GM12878 (cell line): ENCODE data around the gene HELZ. TPM values are rescaled to one million over a fixed set of nuclear protein-coding genes. Genes with fewer than 3 reads are reported as not detected.
A peak's percentile ranks its signal among the peaks of the same experiment; 100 is the strongest.

Experiments
- BACH1 ChIP-seq: fragments of 450-650 bp; IDR thresholded peaks from 2 replicates; pipeline ENCODE4 v1.6.1; 2017; ENCODE audit warnings: mild to moderate bottlenecking, borderline replicate concordance
- CBX5 ChIP-seq: sonication (generic); IDR thresholded peaks from 2 replicates; pipeline ENCODE4 v1.6.1; 2016; ENCODE audit warnings: low read depth, moderate library complexity, mild to moderate bottlenecking, inconsistent platforms
- CHD2 ChIP-seq: IDR thresholded peaks from 2 replicates; pipeline ENCODE4 v1.6.1; 2011; ENCODE audit warnings: low read depth, low read length, improper control_type of control experiment, borderline replicate concordance
- ESRRA ChIP-seq: IDR thresholded peaks from 2 replicates; pipeline ENCODE4 v1.6.1; 2012; ENCODE audit warnings: mild to moderate bottlenecking, low read length, improper control_type of control experiment
- IKZF2 ChIP-seq, 2 experiments: fragments of 450-650 bp; IDR thresholded peaks; 2 replicates each; pipeline ENCODE4 v1.6.1; 2017; ENCODE audit warnings: mild to moderate bottlenecking in 2 of 2, moderate library complexity in 2 of 2
- KLF5 ChIP-seq: fragments of 450-650 bp; IDR thresholded peaks from 2 replicates; pipeline ENCODE4 v1.6.1; 2014; ENCODE audit warnings: mild to moderate bottlenecking; ENCODE audit not compliant: partially characterized antibody
- MTA2 ChIP-seq: fragments of 450-650 bp; IDR thresholded peaks from 2 replicates; pipeline ENCODE4 v1.6.1; 2016; ENCODE audit warnings: low read depth, mild to moderate bottlenecking, moderate library complexity
- MXI1 ChIP-seq: fragments of 150-350 bp; IDR thresholded peaks from 2 replicates; pipeline ENCODE4 v1.6.1; 2011; ENCODE audit warnings: low read depth, mild to moderate bottlenecking, inconsistent platforms, low read length, improper control_type of control experiment
- NR2C1 ChIP-seq: fragments of 450-650 bp; IDR thresholded peaks from 2 replicates; pipeline ENCODE4 v1.6.1; 2017; ENCODE audit warnings: antibody characterized with exemption, mild to moderate bottlenecking, moderate library complexity
- PAX5 ChIP-seq: IDR thresholded peaks from 2 replicates; pipeline ENCODE4 v1.6.1; 2011; ENCODE audit warnings: low read depth, low read length, borderline replicate concordance
- POU2F2 ChIP-seq: IDR thresholded peaks from 3 replicates; pipeline ENCODE4 v1.6.1; 2011; ENCODE audit warnings: low read depth, mild to moderate bottlenecking, low read length, borderline replicate concordance
- RCOR1 ChIP-seq: conservative IDR thresholded peaks from 2 replicates; pipeline ENCODE4 v1.6.1; 2012; ENCODE audit warnings: low read depth, low read length, improper control_type of control experiment
- RFX5 ChIP-seq: IDR thresholded peaks from 2 replicates; pipeline ENCODE4 v1.6.1; 2011; ENCODE audit warnings: low read depth, low read length, improper control_type of control experiment
- RUNX3 ChIP-seq: IDR thresholded peaks from 2 replicates; pipeline ENCODE4 v1.6.1; 2012; ENCODE audit warnings: low read length, inconsistent platforms
- SIN3A ChIP-seq: IDR thresholded peaks from 2 replicates; pipeline ENCODE4 v1.6.1; 2012; ENCODE audit warnings: low read depth, low read length, improper control_type of control experiment
- SKIL ChIP-seq: fragments of 450-650 bp; IDR thresholded peaks from 2 replicates; pipeline ENCODE4 v1.6.1; 2017; ENCODE audit warnings: mild to moderate bottlenecking, low read depth, inconsistent platforms; ENCODE audit not compliant: poor library complexity, severe bottlenecking
- SMAD5 ChIP-seq: IDR thresholded peaks from 2 replicates; pipeline ENCODE4 v1.6.1; 2016; ENCODE audit warnings: antibody characterized with exemption, low read depth
- SPI1 ChIP-seq: IDR thresholded peaks from 2 replicates; pipeline ENCODE4 v1.6.1; 2011; ENCODE audit warnings: low read depth, mild to moderate bottlenecking, low read length, moderate library complexity, borderline replicate concordance; ENCODE audit not compliant: insufficient read depth
- SREBF2 ChIP-seq: IDR thresholded peaks from 2 replicates; pipeline ENCODE4 v1.6.1; 2012; ENCODE audit warnings: mild to moderate bottlenecking, low read length
- SRF ChIP-seq, 2 experiments: IDR thresholded peaks; 2 replicates each; pipeline ENCODE4 v1.6.1; 2011; ENCODE audit warnings: low read depth in 2 of 2, low read length in 2 of 2, mild to moderate bottlenecking in 1 of 2, moderate library complexity in 1 of 2
- ZNF274 ChIP-seq: IDR thresholded peaks from one replicate; pipeline ENCODE4 v1.8.0; 2011; ENCODE audit not compliant: insufficient read length, insufficient read depth
- ZNF592 ChIP-seq: fragments of 450-650 bp; IDR thresholded peaks from 2 replicates; pipeline ENCODE4 v1.6.1; 2017; ENCODE audit warnings: mild to moderate bottlenecking, moderate library complexity
- ZSCAN29 ChIP-seq: fragments of 450-650 bp; IDR thresholded peaks from 2 replicates; pipeline ENCODE4 v1.6.1; 2017; ENCODE audit warnings: mild to moderate bottlenecking, moderate library complexity
- ZZZ3 ChIP-seq: IDR thresholded peaks from 2 replicates; pipeline ENCODE4 v1.6.1; 2011; ENCODE audit warnings: low read depth; ENCODE audit not compliant: control insufficient read depth, insufficient read length
- polyA plus RNA-seq, 11 experiments: library from polyadenylated mRNA; depleted of rRNA in 4 of 11; unstranded in 6 of 11; stranded (reverse) in 5 of 11; fragments of >200 nt; fragmentation: Nextera tagmentation in 4 of 11; fragmentation: Illumina TruSeq in 1 of 11; extraction: Ambion mirVana in 4 of 11; extraction: Trizol in 1 of 11; gene quantifications; 1 replicate in 1 of 11; 2 replicates in 10 of 11; pipeline versions ENCODE4 v1.2.1 to v1.2.3, GENCODE V29; 2011 to 2016; ENCODE audit warnings: inconsistent platforms in 2 of 11, missing spikeins in 2 of 11, low read depth in 1 of 11
- total RNA-seq, 4 experiments: library from RNA; depleted of rRNA in 3 of 4; stranded (reverse); fragments of >200 nt in 3 of 4; fragmentation: Illumina TruSeq in 1 of 4; extraction: Trizol in 1 of 4; gene quantifications; 2 replicates each; pipeline versions ENCODE4 v1.2.1 to v1.2.3, GENCODE V29; 2013 to 2021
- TF ChIP-seq, protein P1 (sequence below): fragments of 450-650 bp; IDR thresholded peaks from 2 replicates; pipeline ENCODE4 v1.6.1; 2016; ENCODE audit warnings: mild to moderate bottlenecking

Gene HELZ
- total and polyA plus RNA-seq, 10 of the 15 experiments (the other 5 are each of a cell fraction or from before 2014, with no cell fraction given): 1.5 to 36.8 (median 19.1) TPM

DNA sequence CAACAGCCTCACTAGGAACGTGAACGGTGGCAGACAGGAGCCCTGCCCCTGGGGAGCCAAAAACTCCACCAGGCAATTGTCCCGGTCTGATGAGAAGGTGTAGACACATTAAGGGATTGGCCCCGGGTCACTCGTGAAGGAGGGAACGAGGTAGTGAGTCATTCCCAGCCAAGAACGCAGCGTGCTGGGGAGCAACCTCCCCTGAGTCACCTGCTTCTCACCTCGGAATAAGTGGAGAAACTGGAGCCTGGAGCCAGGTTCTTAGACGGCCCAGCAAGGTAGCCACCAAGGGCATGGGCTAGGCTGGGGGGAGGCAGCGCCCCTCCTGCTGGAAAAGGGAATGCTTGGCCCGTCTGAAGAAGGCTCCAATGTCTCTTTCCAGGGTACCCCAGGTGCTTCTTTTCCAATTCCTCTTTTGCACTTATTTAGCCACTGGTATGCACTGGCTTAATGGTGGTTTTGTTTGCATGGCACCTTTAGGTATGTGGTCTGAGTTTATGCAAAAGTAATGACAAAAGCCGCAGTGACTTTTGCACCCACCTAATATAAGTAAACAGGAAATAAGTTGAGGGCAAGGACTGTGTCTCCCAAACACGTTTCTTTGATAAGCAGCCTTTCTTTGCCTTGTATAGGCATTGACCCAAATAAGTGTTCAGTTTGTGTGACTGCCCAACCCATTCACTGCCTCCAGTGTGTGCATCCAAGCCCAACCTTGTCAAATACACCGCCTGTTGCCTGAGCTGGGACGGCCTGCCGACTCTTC is 1.8 kb upstream of the HELZ start (continued):
- TF ChIP-seq SPI1: peak; percentile 64
- TF ChIP-seq MTA2: peak; percentile 74
- peak; percentile 89; the same call in 1 of the 2 replicates for TF ChIP-seq PAX5
- TF ChIP-seq KLF5: no peak
- peak; percentile 51; the same call in 1 of the 2 replicates for TF ChIP-seq MXI1
- peak; percentile 91 for TF ChIP-seq POU2F2
- no peak for TF ChIP-seq BACH1
- no peak for TF ChIP-seq CBX5
- TF ChIP-seq IKZF2 (IDR thresholded peaks at IDR 0.05): peak; percentile 88 to 90
- TF ChIP-seq RFX5: no peak
- peak; percentile 23 for TF ChIP-seq SKIL
- TF ChIP-seq ZZZ3: no peak
- TF ChIP-seq RCOR1: no peak
- TF ChIP-seq ESRRA: no peak
- TF ChIP-seq ZSCAN29: 0 out of 2 replicates have a peak, but pooled peaks have one; percentile 31
- TF ChIP-seq SMAD5: no peak
- no peak for TF ChIP-seq SIN3A
- TF ChIP-seq SREBF2: no peak
- TF ChIP-seq, protein P1, sequence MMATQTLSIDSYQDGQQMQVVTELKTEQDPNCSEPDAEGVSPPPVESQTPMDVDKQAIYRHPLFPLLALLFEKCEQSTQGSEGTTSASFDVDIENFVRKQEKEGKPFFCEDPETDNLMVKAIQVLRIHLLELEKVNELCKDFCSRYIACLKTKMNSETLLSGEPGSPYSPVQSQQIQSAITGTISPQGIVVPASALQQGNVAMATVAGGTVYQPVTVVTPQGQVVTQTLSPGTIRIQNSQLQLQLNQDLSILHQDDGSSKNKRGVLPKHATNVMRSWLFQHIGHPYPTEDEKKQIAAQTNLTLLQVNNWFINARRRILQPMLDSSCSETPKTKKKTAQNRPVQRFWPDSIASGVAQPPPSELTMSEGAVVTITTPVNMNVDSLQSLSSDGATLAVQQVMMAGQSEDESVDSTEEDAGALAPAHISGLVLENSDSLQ: peak; percentile 89
- TF ChIP-seq SRF (IDR thresholded peaks at IDR 0.05; ENCODE audit: low read depth in 2 of 2, low read length in 2 of 2): peak; percentile 33 to 46; a peak in 1 of 4 replicates
- TF ChIP-seq ZNF274: no peak
- peak; percentile 86 for TF ChIP-seq RUNX3
- no peak for TF ChIP-seq ZNF592
- TF ChIP-seq CHD2: no peak
- 0 out of 2 replicates have a peak, but pooled peaks have one; percentile 5 for TF ChIP-seq NR2C1
